Erythroblast (primary cell): Measurements from ENCODE around the gene CBLN1.

Experiments
- GATA1 ChIP-seq: IDR thresholded peaks from 2 replicates; pipeline ENCODE4 v1.6.1; 2011; ENCODE audit warnings: low read depth, mild to moderate bottlenecking, control low read depth, low read length, moderate library complexity
- POLR2A ChIP-seq: IDR thresholded peaks from 2 replicates; pipeline ENCODE4 v1.6.1; 2011; ENCODE audit warnings: mild to moderate bottlenecking, low read length

DNA sequence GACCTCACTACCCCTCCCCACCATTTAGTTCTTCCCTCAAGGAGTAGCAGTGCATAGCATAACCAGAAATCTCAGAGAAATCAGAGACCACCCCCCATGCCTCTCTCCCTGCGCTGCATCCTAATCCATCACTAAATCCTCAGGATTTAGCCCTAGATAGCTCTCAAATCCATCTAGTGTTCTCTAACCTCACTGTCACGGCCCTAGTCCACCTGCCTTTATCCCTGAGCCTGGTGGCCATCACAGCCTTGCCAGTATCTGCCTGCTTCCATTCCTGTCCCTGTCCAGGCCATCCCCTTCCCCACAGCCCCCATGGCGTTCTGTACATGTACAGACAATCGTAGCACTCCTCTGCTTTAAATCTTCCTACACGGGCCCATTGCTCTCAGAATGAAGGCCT, 19.1 kb downstream of the CBLN1 start:
- TF ChIP-seq POLR2A (no peak), GATA1 (no peak)
